Osteoblast (primary cell): ENCODE results near the gene SCUBE3. TPM values are rescaled to one million over a fixed set of nuclear protein-coding genes. Genes with fewer than 3 reads are reported as not detected.

ENCODE experiments used
- DNase-seq: peaks from one replicate; pipeline ENCODE4 v3.0.0; 2011; ENCODE audit warnings: low spot score, mixed read lengths; ENCODE audit not compliant: insufficient read length; ENCODE audit errors: missing footprints
- H2AFZ ChIP-seq: 2 replicates; pipeline ENCODE4 v1.6.0; 2011; ENCODE audit warnings: mild to moderate bottlenecking, low read length
- H3K27ac ChIP-seq: 2 replicates; pipeline ENCODE4 v1.5.1; 2011; ENCODE audit warnings: mild to moderate bottlenecking, low read depth, low read length, moderate library complexity
- H3K27me3 ChIP-seq: 2 replicates; pipeline ENCODE4 v1.6.0; 2012; ENCODE audit warnings: mild to moderate bottlenecking, control low read depth, inconsistent platforms, low read length, moderate library complexity; ENCODE audit not compliant: insufficient read depth
- H3K36me3 ChIP-seq: 2 replicates; pipeline ENCODE4 v1.5.1; 2011; ENCODE audit warnings: mild to moderate bottlenecking, low read length, control low read depth, moderate library complexity; ENCODE audit not compliant: insufficient read depth
- H3K4me1 ChIP-seq: 2 replicates; pipeline ENCODE4 v1.5.1; 2011; ENCODE audit warnings: mild to moderate bottlenecking, low read length, control low read depth, moderate library complexity; ENCODE audit not compliant: insufficient read depth
- H3K4me2 ChIP-seq: 2 replicates; pipeline ENCODE4 v1.6.0; 2011; ENCODE audit warnings: mild to moderate bottlenecking, low read length; ENCODE audit not compliant: insufficient read depth
- H3K4me3 ChIP-seq: fragments of 200-600 bp; sonication (generic); 3 replicates; pipeline ENCODE4 v1.5.1; 2012; ENCODE audit warnings: mild to moderate bottlenecking, low read length, inconsistent platforms; ENCODE audit not compliant: insufficient read depth
- H3K79me2 ChIP-seq: 2 replicates; pipeline ENCODE4 v1.6.0; 2012; ENCODE audit warnings: mild to moderate bottlenecking, low read length, control low read depth, inconsistent platforms; ENCODE audit not compliant: insufficient read depth
- H3K9me3 ChIP-seq: 2 replicates; pipeline ENCODE4 v1.5.1; 2011; ENCODE audit warnings: low read depth, low read length, control low read depth
- H4K20me1 ChIP-seq: 2 replicates; pipeline ENCODE4 v1.6.0; 2012; ENCODE audit warnings: mild to moderate bottlenecking, low read length, control low read depth; ENCODE audit not compliant: insufficient read depth
- total RNA-seq: library from RNA; depleted of rRNA; stranded (reverse); fragments of >200 nt; gene quantifications from 2 replicates; pipeline ENCODE4 v1.2.3, GENCODE V29; 2012
- TF ChIP-seq, protein P1 (sequence below): IDR thresholded peaks from 2 replicates; pipeline ENCODE4 v1.5.1; 2011; ENCODE audit warnings: mild to moderate bottlenecking, low read depth, low read length, moderate library complexity; ENCODE audit errors: extremely low read depth

The SCUBE3 gene
- total RNA-seq, 1 donor = 30.4 TPM

DNA sequence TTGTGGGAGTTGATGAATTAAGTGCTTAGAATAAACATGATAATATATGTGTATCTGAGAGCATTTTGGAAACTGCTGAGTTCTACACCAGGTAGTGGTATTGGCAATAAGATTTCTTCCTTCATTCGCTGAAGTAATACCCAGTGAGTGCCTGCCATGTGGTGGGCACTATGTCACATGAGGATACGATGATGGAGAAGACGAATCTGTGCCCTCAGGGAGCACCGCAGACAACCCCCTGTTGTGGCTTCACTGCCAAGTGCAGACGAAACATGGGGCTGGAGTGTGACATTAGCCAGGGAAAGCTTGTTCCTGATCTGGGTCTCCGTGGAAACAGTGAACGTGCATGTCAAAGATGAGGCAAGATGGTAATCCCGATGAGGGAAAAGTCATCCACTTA lies 53.7 kb downstream of the SCUBE3 start:
- no peaks in the 10 kb centered on the region for H4K20me1 ChIP-seq
- H3K4me2 ChIP-seq = no peak overlapping the region
- H3K4me3 ChIP-seq = no peak overlapping the region
- H3K9me3 ChIP-seq = no peaks in the 10 kb centered on the region
- TF ChIP-seq, protein P1, sequence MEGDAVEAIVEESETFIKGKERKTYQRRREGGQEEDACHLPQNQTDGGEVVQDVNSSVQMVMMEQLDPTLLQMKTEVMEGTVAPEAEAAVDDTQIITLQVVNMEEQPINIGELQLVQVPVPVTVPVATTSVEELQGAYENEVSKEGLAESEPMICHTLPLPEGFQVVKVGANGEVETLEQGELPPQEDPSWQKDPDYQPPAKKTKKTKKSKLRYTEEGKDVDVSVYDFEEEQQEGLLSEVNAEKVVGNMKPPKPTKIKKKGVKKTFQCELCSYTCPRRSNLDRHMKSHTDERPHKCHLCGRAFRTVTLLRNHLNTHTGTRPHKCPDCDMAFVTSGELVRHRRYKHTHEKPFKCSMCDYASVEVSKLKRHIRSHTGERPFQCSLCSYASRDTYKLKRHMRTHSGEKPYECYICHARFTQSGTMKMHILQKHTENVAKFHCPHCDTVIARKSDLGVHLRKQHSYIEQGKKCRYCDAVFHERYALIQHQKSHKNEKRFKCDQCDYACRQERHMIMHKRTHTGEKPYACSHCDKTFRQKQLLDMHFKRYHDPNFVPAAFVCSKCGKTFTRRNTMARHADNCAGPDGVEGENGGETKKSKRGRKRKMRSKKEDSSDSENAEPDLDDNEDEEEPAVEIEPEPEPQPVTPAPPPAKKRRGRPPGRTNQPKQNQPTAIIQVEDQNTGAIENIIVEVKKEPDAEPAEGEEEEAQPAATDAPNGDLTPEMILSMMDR = no peak
- DNase-seq = no peak
- H3K27me3 ChIP-seq = no peaks in the 10 kb centered on the region
- H3K79me2 ChIP-seq = peaks cover 38% of the 10 kb centered on the region
- H3K36me3 ChIP-seq = peaks cover 4% of the 10 kb centered on the region
- H3K27ac ChIP-seq = no peak overlapping the region
- no peak overlapping the region for H2AFZ ChIP-seq
- peaks cover 4% of the 10 kb centered on the region for H3K4me1 ChIP-seq

DNA sequence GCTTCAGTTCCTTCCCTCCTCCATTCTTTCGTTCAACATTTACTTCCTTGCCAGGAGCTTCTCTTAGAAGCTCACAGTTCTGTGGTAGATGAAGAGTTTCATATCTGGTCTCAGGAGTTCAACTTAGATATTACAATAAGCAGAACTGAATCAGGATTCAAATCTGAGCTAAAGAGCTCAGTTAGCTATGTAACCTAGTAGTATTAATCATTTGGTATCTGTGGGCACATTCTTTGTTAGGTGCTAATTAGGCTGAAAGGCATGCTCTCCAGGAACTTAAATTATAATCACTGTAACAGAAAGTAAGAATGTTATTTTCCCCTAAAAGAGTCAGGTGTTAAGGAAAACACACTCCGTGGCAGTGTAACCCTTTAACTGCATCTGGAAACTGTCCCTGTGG lies 54.1 kb downstream of the SCUBE3 start:
- Histone ChIP-seq H3K27me3 (no peaks in the 10 kb centered on the region), H3K27ac (no peak overlapping the region), H3K4me3 (no peak overlapping the region), H3K4me1 (peaks cover under 1% of the 10 kb centered on the region), H2AFZ (no peak overlapping the region), H3K9me3 (no peaks in the 10 kb centered on the region), H4K20me1 (no peaks in the 10 kb centered on the region), H3K79me2 (peaks cover 37% of the 10 kb centered on the region), H3K36me3 (peaks cover 4% of the 10 kb centered on the region), H3K4me2 (no peak overlapping the region)
- TF ChIP-seq, protein P1 = no peak
- no peak for DNase-seq

DNA sequence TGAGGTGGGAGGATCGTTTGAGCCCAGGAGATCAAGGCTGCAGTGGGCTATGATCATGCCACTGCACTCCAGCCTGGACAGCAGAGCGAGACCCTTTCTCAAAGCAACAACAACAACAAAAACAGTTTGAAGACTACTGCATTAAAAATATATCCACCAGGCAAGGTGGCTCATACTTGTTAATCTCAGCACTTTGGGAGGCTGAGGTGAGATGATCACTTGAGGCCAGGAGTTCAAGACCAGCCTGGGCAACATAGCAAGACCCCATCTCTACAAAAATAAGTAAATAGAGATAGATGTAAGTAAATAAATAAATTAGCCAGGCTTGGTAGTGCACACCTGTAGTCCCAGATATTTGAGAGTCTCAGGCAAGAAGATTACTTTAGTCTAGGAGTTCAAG lies 58.2 kb downstream of the SCUBE3 start:
- no peak for DNase-seq
- Histone ChIP-seq H3K79me2 (peaks cover 16% of the 10 kb centered on the region), H3K4me1 (peaks cover 16% of the 10 kb centered on the region), H3K27me3 (no peaks in the 10 kb centered on the region), H3K4me3 (no peak overlapping the region), H3K4me2 (no peak overlapping the region), H3K27ac (no peak overlapping the region), H2AFZ (no peak overlapping the region), H3K9me3 (no peaks in the 10 kb centered on the region), H3K36me3 (peaks cover 4% of the 10 kb centered on the region), H4K20me1 (no peaks in the 10 kb centered on the region)
- TF ChIP-seq, protein P1 = no peak

DNA sequence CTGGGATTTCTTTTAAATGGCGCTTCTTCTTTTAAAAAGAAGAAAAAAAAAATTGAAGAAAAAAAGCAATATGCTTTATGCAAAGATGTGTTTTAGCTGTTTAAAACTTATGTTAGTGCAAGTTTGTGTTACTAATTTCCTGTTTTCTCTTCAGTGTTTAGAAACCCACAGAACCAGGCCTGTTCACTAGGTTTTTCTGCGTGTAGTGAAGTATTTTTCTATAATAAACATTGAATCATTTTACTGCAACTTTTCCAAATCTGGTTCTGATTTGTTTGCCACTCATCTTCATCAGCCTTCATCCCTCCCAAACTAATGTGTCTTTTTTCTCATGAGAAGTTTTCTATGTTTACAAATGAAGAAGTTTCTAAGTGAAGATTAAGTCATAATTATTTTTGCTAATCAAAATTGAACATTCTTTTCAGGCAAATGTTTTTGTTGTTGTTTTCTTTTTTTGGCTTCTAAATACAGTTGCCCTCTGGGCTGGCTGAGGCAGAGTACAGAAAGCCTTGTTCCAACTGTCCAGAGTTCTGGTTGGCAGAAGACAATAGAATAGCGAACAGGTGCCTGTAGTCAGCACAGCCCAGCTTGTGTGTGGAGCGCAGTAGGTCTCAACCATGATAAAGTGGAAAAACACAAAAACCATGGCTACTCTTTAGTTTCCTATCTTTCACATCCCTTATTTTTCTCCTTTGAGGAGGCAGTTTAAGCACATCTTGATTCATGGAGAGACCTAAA lies 60.2 kb downstream of the SCUBE3 start:
- H3K4me2 ChIP-seq = no peak overlapping the region
- peak overlapping the region; percentile 19 for H3K27ac ChIP-seq
- H3K9me3 ChIP-seq = no peaks in the 10 kb centered on the region
- DNase-seq = no peak
- TF ChIP-seq, protein P1 = no peak
- H3K27me3 ChIP-seq = no peaks in the 10 kb centered on the region
- no peak overlapping the region for H2AFZ ChIP-seq
- peaks cover 13% of the 10 kb centered on the region for H3K79me2 ChIP-seq
- H3K4me3 ChIP-seq = no peak overlapping the region
- H4K20me1 ChIP-seq = no peaks in the 10 kb centered on the region
- no peaks in the 10 kb centered on the region for H3K36me3 ChIP-seq
- H3K4me1 ChIP-seq = peaks cover 16% of the 10 kb centered on the region
